SU-DHL-6 (cell line): ENCODE results near the gene ZNF280B.
"Not testable (repeated sequence)": the region's sequence is repeated elsewhere in the genome, so short reads cannot be mapped to it uniquely, and the experiment has no call there.

Experiments
- H2AFZ ChIP-seq: fragments of 200-600 bp; sonication (generic); 2 replicates; pipeline ENCODE4 v1.6.1; 2014; ENCODE audit warnings: low read depth, mild to moderate bottlenecking, moderate library complexity, mixed read lengths, antibody characterized with exemption, low read length; ENCODE audit not compliant: severe bottlenecking
- H3F3A ChIP-seq: fragments of 200-600 bp; shearing (Covaris generic); 2 replicates; pipeline ENCODE4 v1.6.0; 2016; ENCODE audit warnings: antibody characterized with exemption, mild to moderate bottlenecking; ENCODE audit not compliant: insufficient read depth
- H3K27ac ChIP-seq: fragments of 200-600 bp; sonication (generic); 2 replicates; pipeline ENCODE4 v1.5.1; 2016; ENCODE audit warnings: low read depth, mild to moderate bottlenecking, low read length, moderate library complexity, mixed read lengths
- H3K27me3 ChIP-seq: fragments of 200-600 bp; sonication (generic), shearing (Covaris generic); 2 replicates; pipeline ENCODE4 v1.6.0; 2014; ENCODE audit warnings: mild to moderate bottlenecking, low read length
- H3K36me3 ChIP-seq: fragments of 200-600 bp; sonication (generic); 2 replicates; pipeline ENCODE4 v1.6.1; 2014; ENCODE audit warnings: mild to moderate bottlenecking, low read length, mixed read lengths
- H3K4me2 ChIP-seq: fragments of 300-600, 200-600 bp; shearing (Covaris generic), sonication (generic); 2 replicates; pipeline ENCODE4 v1.6.0; 2014; ENCODE audit warnings: low read length, low read depth, mild to moderate bottlenecking; ENCODE audit not compliant: poor library complexity, severe bottlenecking
- H3K4me3 ChIP-seq: fragments of 200-600 bp; sonication (generic); 2 replicates; pipeline ENCODE4 v1.5.1; 2014; ENCODE audit warnings: antibody characterized with exemption, low read length, mild to moderate bottlenecking, mixed read lengths; ENCODE audit not compliant: insufficient read depth, poor library complexity, severe bottlenecking
- H3K79me2 ChIP-seq: fragments of 200-600 bp; sonication (generic); 2 replicates; pipeline ENCODE4 v1.6.1; 2014; ENCODE audit warnings: mild to moderate bottlenecking, low read length, moderate library complexity; ENCODE audit not compliant: insufficient read depth
- H3K9ac ChIP-seq: fragments of 200-600 bp; sonication (generic); 2 replicates; pipeline ENCODE4 v1.7.0; 2014; ENCODE audit warnings: mild to moderate bottlenecking, low read length
- H3K9me2 ChIP-seq: fragments of 200-600 bp; sonication (generic); replicated peaks from 2 replicates; pipeline ENCODE4 v1.6.1; 2014; ENCODE audit warnings: low read length; ENCODE audit not compliant: insufficient read depth
- H3K9me3 ChIP-seq: fragments of 200-600 bp; sonication (generic); 2 replicates; pipeline ENCODE4 v1.6.1; 2014; ENCODE audit warnings: low read length, mixed read lengths; ENCODE audit not compliant: insufficient read depth
- H4K20me1 ChIP-seq: fragments of 200-600 bp; sonication (generic); 2 replicates; pipeline ENCODE4 v1.6.1; 2014; ENCODE audit warnings: low read depth, mild to moderate bottlenecking, antibody characterized with exemption, low read length, moderate library complexity, mixed read lengths
- EZH2phosphoT487 ChIP-seq: fragments of 200-600 bp; sonication (generic), shearing (Covaris generic); conservative IDR thresholded peaks from 2 replicates; pipeline ENCODE4 v1.6.1; 2018; ENCODE audit warnings: mild to moderate bottlenecking, antibody characterized with exemption, low read length, moderate library complexity, mixed read lengths
- TF ChIP-seq, protein P1 (sequence below): fragments of 200-600 bp; sonication (generic); IDR thresholded peaks from one replicate; pipeline ENCODE4 v1.5.1; 2017; ENCODE audit warnings: antibody characterized with exemption, mild to moderate bottlenecking, low read length, moderate library complexity; ENCODE audit not compliant: insufficient read depth, poor library complexity, severe bottlenecking

Gene ZNF280B

DNA sequence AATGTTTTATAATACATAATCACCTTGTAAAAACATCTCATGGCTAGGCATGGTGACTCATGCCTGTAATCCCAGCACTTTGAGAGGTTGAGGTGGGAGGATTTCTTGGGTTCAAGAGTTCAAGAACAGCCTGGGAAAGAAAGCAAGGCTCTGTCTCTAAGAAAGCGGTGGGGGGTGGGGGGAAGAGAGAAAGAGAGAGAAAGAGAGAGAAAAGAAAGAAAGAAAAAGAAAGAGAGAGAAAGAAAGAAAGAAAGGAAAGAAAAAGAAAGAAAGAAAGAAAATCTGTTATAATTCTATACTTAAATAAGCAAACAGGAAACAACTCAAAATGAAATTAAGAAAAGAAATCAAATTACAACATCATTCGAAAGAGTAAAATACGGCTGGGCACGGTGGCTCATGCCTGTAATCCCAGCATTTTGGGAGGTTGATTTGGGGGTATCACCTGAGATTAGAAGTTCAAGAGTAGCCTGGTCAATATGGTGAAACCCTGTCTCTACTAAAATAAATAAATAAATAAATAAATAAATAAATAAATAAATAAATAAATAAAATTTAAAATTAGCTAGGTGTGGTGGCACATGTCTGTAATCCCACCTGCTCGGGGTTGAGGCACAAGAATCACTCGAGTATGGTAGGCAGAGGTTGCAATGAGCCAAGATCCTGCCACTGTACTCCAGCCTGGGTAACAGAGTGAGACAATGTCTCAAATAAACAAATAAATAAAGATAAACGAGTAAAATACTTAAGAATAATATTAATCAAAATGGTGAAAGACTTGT lies 65.4 kb downstream of the ZNF280B start:
- Histone ChIP-seq H3K4me3 (no peak overlapping the region), H3K27me3 (no peaks in the 10 kb centered on the region)
- TF ChIP-seq, protein P1, sequence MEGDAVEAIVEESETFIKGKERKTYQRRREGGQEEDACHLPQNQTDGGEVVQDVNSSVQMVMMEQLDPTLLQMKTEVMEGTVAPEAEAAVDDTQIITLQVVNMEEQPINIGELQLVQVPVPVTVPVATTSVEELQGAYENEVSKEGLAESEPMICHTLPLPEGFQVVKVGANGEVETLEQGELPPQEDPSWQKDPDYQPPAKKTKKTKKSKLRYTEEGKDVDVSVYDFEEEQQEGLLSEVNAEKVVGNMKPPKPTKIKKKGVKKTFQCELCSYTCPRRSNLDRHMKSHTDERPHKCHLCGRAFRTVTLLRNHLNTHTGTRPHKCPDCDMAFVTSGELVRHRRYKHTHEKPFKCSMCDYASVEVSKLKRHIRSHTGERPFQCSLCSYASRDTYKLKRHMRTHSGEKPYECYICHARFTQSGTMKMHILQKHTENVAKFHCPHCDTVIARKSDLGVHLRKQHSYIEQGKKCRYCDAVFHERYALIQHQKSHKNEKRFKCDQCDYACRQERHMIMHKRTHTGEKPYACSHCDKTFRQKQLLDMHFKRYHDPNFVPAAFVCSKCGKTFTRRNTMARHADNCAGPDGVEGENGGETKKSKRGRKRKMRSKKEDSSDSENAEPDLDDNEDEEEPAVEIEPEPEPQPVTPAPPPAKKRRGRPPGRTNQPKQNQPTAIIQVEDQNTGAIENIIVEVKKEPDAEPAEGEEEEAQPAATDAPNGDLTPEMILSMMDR: no peak
- TF ChIP-seq EZH2phosphoT487: no peak

DNA sequence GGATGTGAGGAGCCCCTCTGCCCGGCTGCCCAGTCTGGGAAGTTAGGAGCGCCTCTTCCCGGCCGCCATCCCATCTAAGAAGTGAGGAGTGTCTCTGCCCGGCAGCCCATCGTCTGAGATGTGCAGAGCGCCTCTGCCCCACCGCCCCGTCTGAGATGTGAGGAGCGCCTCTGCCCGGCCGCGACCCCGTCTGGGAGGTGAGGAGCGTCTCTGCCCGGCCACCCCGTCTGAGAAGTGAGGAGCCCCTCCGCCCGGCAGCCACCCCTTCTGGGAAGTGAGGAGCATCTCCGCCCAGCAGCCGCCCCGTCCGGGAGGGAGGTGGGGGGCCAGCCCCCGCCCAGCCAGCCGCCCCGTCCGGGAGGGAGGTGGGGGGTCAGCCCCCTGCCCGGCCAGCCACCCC lies 66.9 kb downstream of the ZNF280B start:
- H3K27ac ChIP-seq, H3K9ac ChIP-seq, H3K9me3 ChIP-seq, H3K4me2 ChIP-seq, H4K20me1 ChIP-seq, H3F3A ChIP-seq, H3K36me3 ChIP-seq, H3K4me3 ChIP-seq, H2AFZ ChIP-seq, H3K79me2 ChIP-seq, H3K9me2 ChIP-seq, H3K27me3 ChIP-seq: not testable (repeated sequence)

More for the DNA sequence above, 65.4 kb downstream of the ZNF280B start:
- Histone ChIP-seq H3K36me3 (no peaks in the 10 kb centered on the region), H3K27ac (no peak overlapping the region), H3K9me3 (no peaks in the 10 kb centered on the region), H3K9ac (no peak overlapping the region), H3K9me2 (no peaks in the 10 kb centered on the region), H3F3A (no peaks in the 10 kb centered on the region), H4K20me1 (no peaks in the 10 kb centered on the region), H3K79me2 (no peaks in the 10 kb centered on the region), H2AFZ (no peak overlapping the region), H3K4me2 (no peak overlapping the region)

DNA sequence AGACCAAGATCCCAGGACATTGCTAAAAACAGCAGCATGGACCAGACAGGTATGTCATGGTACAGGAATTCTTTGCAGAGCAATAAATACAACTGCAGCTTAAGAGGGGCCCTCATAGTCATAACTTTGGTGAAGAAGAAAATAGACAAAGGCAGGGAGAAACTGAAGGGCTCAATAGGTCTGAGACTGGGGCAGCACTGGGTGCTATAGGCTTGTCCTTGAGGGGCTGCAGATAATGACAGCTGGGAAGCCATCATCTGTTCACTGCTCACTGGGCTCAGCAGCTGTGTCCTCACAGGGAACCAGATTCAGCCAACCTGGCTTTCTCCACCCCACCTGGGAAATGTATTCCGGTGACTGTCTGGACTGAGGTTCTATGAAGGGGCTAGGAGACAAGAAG lies 68.4 kb downstream of the ZNF280B start:
- TF ChIP-seq, protein P1: no peak
- TF ChIP-seq EZH2phosphoT487: no peak
- Histone ChIP-seq H3K4me3 (no peak overlapping the region), H3K9ac (no peak overlapping the region), H4K20me1 (no peaks in the 10 kb centered on the region), H2AFZ (no peak overlapping the region), H3K79me2 (no peaks in the 10 kb centered on the region), H3K9me2 (no peaks in the 10 kb centered on the region), H3K4me2 (no peak overlapping the region), H3F3A (no peaks in the 10 kb centered on the region), H3K27me3 (no peaks in the 10 kb centered on the region), H3K9me3 (no peaks in the 10 kb centered on the region), H3K36me3 (no peaks in the 10 kb centered on the region), H3K27ac (no peak overlapping the region)
